Measurements from ENCODE around the gene MGMT. TPM values are rescaled to one million over a fixed set of nuclear protein-coding genes. Genes with fewer than 3 reads are reported as not detected.

The MGMT gene
- total RNA-seq, 1 experiment from 2014 or later: 18.6 TPM

DNA sequence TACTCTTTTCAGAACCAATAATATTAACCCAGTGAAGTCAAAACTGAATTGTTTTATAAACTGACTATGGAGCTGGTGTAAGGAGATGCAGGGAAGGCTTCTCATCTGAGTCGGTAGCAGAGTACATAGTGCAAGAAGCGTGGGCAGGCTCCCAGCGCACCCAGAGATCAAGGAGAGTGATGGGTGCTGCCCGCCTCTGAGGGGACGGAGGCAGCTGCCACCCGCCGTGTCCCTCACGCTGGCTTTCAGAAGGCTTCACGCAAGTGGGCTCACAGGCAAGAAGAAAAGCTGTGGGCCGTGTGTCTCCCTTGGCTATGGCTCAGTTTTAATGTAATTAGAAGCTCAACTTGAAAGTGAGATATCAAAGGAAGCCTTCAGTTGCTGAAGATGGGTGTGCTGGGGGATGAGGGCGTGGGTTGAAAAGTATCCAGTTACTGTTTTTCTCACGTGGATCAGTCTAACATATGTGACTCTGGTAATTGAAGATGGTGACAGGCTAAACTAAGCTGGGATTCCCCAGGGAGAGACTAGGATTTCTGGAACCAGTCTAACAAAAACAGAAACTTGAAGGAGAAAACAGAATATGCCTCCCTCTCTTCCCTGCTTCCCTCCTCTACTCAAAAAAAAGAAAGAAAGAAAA lies 159.9 kb downstream of the MGMT start:
- no peaks in the 10 kb centered on the region for H3K36me3 ChIP-seq (replicated peaks; ENCODE audit: control insufficient read depth, insufficient read depth, low read length)
- H3K27me3 ChIP-seq (ENCODE audit: control insufficient read depth, insufficient read depth, low read length): no peaks in the 10 kb centered on the region
- DNase-seq: no peak
- no peak overlapping the region for H3K4me3 ChIP-seq (ENCODE audit: insufficient read depth, low read depth, low read length)

DNA sequence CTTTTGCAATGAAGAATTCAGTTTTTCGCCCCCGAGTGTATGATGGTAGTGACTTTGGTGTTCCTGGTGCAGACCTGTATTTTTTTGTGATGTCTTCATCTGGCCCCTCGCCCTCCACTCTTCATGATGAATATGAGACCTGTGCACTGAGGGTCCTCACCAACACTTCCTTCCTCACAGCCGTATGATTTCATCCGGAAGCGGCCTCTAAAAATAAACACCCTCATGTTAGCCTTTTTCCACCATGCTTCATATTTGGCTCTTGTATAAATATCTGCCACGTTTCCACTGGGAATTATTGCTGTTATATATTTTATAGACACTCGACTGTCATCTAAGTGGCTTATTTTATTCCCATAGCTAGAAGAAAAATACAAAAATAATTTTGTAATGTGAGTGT lies 160.4 kb downstream of the MGMT start:
- no peak overlapping the region for H3K4me3 ChIP-seq (ENCODE audit: insufficient read depth, low read depth, low read length)
- H3K27me3 ChIP-seq (ENCODE audit: control insufficient read depth, insufficient read depth, low read length): no peaks in the 10 kb centered on the region
- no peak for DNase-seq
- no peaks in the 10 kb centered on the region for H3K36me3 ChIP-seq (replicated peaks; ENCODE audit: control insufficient read depth, insufficient read depth, low read length)

DNA sequence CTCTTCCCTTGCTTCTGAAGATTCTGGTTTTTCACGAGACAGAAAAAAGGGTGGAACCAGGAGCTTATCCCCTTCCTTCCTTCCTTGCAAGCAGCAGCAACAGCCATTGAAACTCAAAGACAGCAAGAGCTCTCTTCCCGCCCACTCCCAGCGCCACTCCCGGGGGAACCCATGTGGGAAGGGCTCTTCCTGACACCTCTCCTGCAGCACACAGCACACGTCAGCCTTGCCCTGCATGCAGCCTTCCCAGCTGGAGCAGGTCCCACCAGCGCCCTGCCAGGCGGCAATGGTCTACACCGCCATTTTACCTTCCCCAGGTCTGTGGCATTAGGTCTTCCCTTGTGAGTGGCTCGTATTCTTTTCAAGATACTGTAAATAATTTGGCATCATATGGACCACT lies 161.8 kb downstream of the MGMT start:
- H3K4me3 ChIP-seq (ENCODE audit: insufficient read depth, low read depth, low read length): no peak overlapping the region
- H3K27me3 ChIP-seq (ENCODE audit: control insufficient read depth, insufficient read depth, low read length): no peaks in the 10 kb centered on the region
- DNase-seq: no peak
- no peaks in the 10 kb centered on the region for H3K36me3 ChIP-seq (replicated peaks; ENCODE audit: control insufficient read depth, insufficient read depth, low read length)

GRCh38 chr10:129629911-129630310 lies 162.9 kb downstream of the MGMT start:
- Histone ChIP-seq H3K4me3 (ENCODE audit: insufficient read depth, low read depth, low read length) (no peak overlapping the region), H3K36me3 (replicated peaks; ENCODE audit: control insufficient read depth, insufficient read depth, low read length) (no peaks in the 10 kb centered on the region), H3K27me3 (ENCODE audit: control insufficient read depth, insufficient read depth, low read length) (no peaks in the 10 kb centered on the region)
- DNase-seq: no peak

DNA sequence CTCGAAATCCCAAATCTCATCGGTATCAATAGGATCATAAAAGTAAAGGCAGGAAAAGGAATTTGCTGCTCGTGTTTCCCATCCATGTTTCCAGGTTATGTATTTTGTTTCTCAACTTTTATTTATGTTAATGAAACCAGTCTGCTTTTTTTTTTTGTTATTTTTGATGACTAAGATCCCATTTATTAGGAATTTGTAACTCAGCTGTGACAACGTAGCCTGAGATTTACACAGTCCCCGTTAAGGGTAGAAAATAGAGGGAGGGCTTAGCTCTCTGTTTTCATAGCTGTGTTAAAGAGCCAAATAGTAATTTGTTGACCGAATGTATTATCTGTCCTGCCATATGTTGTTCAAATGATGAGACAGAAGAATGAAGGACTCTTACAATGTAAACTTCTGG lies 164.0 kb downstream of the MGMT start:
- H3K36me3 ChIP-seq (replicated peaks; ENCODE audit: control insufficient read depth, insufficient read depth, low read length): no peaks in the 10 kb centered on the region; the same call in 1 of the 2 replicates
- no peak overlapping the region for H3K4me3 ChIP-seq (ENCODE audit: insufficient read depth, low read depth, low read length)
- no peak for DNase-seq
- H3K27me3 ChIP-seq (ENCODE audit: control insufficient read depth, insufficient read depth, low read length): no peaks in the 10 kb centered on the region

DNA sequence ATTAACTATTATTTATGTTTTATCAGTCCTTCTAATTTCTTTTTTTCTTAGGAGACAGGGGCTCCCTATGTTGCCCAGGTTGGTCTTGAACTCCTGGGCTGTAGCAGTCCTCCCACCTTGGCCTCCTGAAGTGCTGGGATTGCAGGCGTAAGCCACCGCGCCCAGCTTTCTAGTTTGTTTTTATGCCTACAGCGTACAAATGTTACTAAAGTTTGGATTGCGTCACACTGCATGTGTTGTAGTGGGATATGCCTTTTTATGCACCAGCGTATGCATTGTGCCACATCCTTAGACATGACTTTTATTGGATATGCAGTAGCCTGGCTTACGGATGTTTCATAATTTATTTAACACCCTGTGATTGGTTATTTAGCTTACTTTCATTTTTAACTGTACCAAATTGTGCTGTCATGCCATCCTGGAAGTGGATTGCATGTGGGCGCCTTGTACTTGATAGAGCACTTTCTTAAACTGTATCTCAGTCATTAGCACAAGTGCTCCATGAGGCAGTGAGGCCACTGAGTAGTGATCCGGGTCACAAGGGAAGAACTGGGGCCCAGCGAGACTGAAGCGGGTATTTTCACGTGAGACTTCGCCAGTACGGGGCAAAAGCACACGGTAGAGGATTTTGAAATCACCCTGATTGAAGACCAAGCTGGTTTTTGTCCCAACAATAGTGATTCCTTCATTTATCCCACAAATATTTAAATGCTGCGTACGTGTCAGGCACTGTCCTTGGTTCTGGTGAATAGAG lies 165.0 kb downstream of the MGMT start:
- DNase-seq: no peak
- no peaks in the 10 kb centered on the region; the same call in 1 of the 2 replicates for H3K36me3 ChIP-seq (replicated peaks; ENCODE audit: control insufficient read depth, insufficient read depth, low read length)
- no peaks in the 10 kb centered on the region for H3K27me3 ChIP-seq (ENCODE audit: control insufficient read depth, insufficient read depth, low read length)

GRCh38 chr10:129637010-129637409 lies 170.0 kb downstream of the MGMT start:
- Histone ChIP-seq H3K4me3 (ENCODE audit: insufficient read depth, low read depth, low read length) (no peak overlapping the region), H3K36me3 (replicated peaks; ENCODE audit: control insufficient read depth, insufficient read depth, low read length) (no peaks in the 10 kb centered on the region; the same call in 1 of the 2 replicates), H3K27me3 (ENCODE audit: control insufficient read depth, insufficient read depth, low read length) (no peaks in the 10 kb centered on the region)
- no peak for DNase-seq

More for the DNA sequence above, 165.0 kb downstream of the MGMT start:
- no peak overlapping the region for H3K4me3 ChIP-seq (ENCODE audit: insufficient read depth, low read depth, low read length)

GRCh38 chr10:129637846-129638245 lies 170.8 kb downstream of the MGMT start:
- no peak overlapping the region for H3K4me3 ChIP-seq (ENCODE audit: insufficient read depth, low read depth, low read length)
- H3K27me3 ChIP-seq (ENCODE audit: control insufficient read depth, insufficient read depth, low read length): no peaks in the 10 kb centered on the region
- H3K36me3 ChIP-seq (replicated peaks; ENCODE audit: control insufficient read depth, insufficient read depth, low read length): no peaks in the 10 kb centered on the region; the same call in 1 of the 2 replicates
- DNase-seq: no peak

- no peaks in the 10 kb centered on the region for H3K36me3 ChIP-seq (replicated peaks; ENCODE audit: control insufficient read depth, insufficient read depth, low read length)
- H3K27me3 ChIP-seq (ENCODE audit: control insufficient read depth, insufficient read depth, low read length): no peaks in the 10 kb centered on the region
- DNase-seq: no peak
- H3K4me3 ChIP-seq (ENCODE audit: insufficient read depth, low read depth, low read length): no peak overlapping the region
These were observed 174.3 kb downstream of the MGMT start for GRCh38 chr10:129641351-129641750.

GRCh38 chr10:129641982-129642381 lies 174.9 kb downstream of the MGMT start:
- no peaks in the 10 kb centered on the region for H3K27me3 ChIP-seq (ENCODE audit: control insufficient read depth, insufficient read depth, low read length)
- no peak for DNase-seq
- H3K4me3 ChIP-seq (ENCODE audit: insufficient read depth, low read depth, low read length): no peak overlapping the region
- no peaks in the 10 kb centered on the region for H3K36me3 ChIP-seq (replicated peaks; ENCODE audit: control insufficient read depth, insufficient read depth, low read length)

- Histone ChIP-seq H3K36me3 (replicated peaks; ENCODE audit: control insufficient read depth, insufficient read depth, low read length) (no peaks in the 10 kb centered on the region), H3K4me3 (ENCODE audit: insufficient read depth, low read depth, low read length) (no peak overlapping the region), H3K27me3 (ENCODE audit: control insufficient read depth, insufficient read depth, low read length) (no peaks in the 10 kb centered on the region)
- no peak for DNase-seq
These were observed 175.4 kb downstream of the MGMT start for GRCh38 chr10:129642427-129642826.

DNA sequence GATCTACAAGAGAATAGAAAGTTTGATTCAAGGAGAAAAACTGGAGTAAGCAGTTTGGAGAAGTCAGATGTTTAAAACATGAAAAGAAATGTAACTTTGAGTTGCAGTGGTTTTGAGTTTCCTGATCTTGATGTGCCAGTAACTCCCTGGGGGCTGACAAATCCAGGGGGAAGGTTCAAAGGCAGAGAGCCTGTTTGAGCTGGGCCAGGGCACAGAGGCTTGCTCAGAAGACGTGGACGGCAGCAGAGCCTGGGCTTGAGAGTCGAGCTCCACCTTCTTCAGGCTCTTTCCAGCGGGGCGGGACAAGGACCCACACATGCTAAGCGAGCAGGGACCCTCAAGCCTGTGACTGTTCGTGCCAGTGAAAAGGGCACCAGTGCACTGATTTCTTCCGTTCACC lies 176.2 kb downstream of the MGMT start:
- DNase-seq: no peak
- H3K27me3 ChIP-seq (ENCODE audit: control insufficient read depth, insufficient read depth, low read length): no peaks in the 10 kb centered on the region
- H3K36me3 ChIP-seq (replicated peaks; ENCODE audit: control insufficient read depth, insufficient read depth, low read length): no peaks in the 10 kb centered on the region
- H3K4me3 ChIP-seq (ENCODE audit: insufficient read depth, low read depth, low read length): no peak overlapping the region

- no peaks in the 10 kb centered on the region for H3K27me3 ChIP-seq (ENCODE audit: control insufficient read depth, insufficient read depth, low read length)
- H3K4me3 ChIP-seq (ENCODE audit: insufficient read depth, low read depth, low read length): no peak overlapping the region
- no peaks in the 10 kb centered on the region for H3K36me3 ChIP-seq (replicated peaks; ENCODE audit: control insufficient read depth, insufficient read depth, low read length)
- no peak for DNase-seq
These were observed 178.4 kb downstream of the MGMT start for GRCh38 chr10:129645487-129645886.

- peak; percentile 63 for DNase-seq
These were observed 179.9 kb downstream of the MGMT start for GRCh38 chr10:129646973-129647372.

GRCh38 chr10:129647590-129647989 lies 180.5 kb downstream of the MGMT start:
- Histone ChIP-seq H3K36me3 (replicated peaks; ENCODE audit: control insufficient read depth, insufficient read depth, low read length) (no peaks in the 10 kb centered on the region), H3K27me3 (ENCODE audit: control insufficient read depth, insufficient read depth, low read length) (no peaks in the 10 kb centered on the region), H3K4me3 (ENCODE audit: insufficient read depth, low read depth, low read length) (no peak overlapping the region)
- DNase-seq: no peak

More at GRCh38 chr10:129646973-129647372, 179.9 kb downstream of the MGMT start:
- no peak overlapping the region for H3K4me3 ChIP-seq (ENCODE audit: insufficient read depth, low read depth, low read length)
- no peaks in the 10 kb centered on the region for H3K36me3 ChIP-seq (replicated peaks; ENCODE audit: control insufficient read depth, insufficient read depth, low read length)
- no peaks in the 10 kb centered on the region for H3K27me3 ChIP-seq (ENCODE audit: control insufficient read depth, insufficient read depth, low read length)

All from H7 (cell line).